ENCODE results near the gene ROBO2. TPM values are rescaled to one million over a fixed set of nuclear protein-coding genes. Genes with fewer than 3 reads are reported as not detected.

ROBO2 gene
- total RNA-seq, 1 experiment from 2014 or later: 0.16 TPM

DNA sequence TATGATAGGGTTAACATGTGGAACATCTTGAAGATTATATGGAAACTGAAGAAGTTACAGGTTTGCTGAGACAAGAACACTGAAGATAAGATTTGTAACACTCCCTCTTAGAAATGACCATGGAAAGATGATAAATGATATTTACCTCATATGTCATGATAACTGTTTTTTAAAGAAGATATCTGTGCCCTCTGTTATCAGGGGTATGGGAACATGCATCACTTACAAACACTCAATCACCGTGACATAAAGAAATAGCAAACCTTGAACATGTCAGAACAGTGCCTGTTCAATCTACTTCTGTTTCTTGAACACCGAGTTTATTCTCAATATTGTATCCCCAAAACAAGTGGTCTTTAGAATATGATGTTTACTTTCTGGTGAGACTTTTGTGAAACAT is 149.4 kb downstream of the ROBO2 start:
- ChIA-PET POLR2A (no interaction called here), CTCF (no interaction called here)
- no TSS peak for BruUV-seq (replicated peaks)
- peaks cover 10% of the 10 kb centered on the region for H3K27me3 Mint-ChIP-seq (ENCODE audit: insufficient read depth, unreplicated experiment)
- no peaks in the 10 kb centered on the region for H3K27me3 ChIP-seq (replicated peaks; ENCODE audit: control insufficient read depth, insufficient read depth, low read length)
- no peak overlapping the region for H3K4me3 Mint-ChIP-seq (ENCODE audit: unreplicated experiment)
- intact Hi-C loops (cut with micrococcal nuclease; ENCODE audit: unreplicated experiment): no loop called here
- H3K4me1 ChIP-seq: no peaks in the 10 kb centered on the region
- no peak overlapping the region for H3K27ac Mint-ChIP-seq (ENCODE audit: unreplicated experiment)
- no peak for DNase-seq
- TF ChIP-seq, protein P1, sequence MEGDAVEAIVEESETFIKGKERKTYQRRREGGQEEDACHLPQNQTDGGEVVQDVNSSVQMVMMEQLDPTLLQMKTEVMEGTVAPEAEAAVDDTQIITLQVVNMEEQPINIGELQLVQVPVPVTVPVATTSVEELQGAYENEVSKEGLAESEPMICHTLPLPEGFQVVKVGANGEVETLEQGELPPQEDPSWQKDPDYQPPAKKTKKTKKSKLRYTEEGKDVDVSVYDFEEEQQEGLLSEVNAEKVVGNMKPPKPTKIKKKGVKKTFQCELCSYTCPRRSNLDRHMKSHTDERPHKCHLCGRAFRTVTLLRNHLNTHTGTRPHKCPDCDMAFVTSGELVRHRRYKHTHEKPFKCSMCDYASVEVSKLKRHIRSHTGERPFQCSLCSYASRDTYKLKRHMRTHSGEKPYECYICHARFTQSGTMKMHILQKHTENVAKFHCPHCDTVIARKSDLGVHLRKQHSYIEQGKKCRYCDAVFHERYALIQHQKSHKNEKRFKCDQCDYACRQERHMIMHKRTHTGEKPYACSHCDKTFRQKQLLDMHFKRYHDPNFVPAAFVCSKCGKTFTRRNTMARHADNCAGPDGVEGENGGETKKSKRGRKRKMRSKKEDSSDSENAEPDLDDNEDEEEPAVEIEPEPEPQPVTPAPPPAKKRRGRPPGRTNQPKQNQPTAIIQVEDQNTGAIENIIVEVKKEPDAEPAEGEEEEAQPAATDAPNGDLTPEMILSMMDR (IDR thresholded peaks at IDR 0.05; ENCODE audit: insufficient read depth in 1 of 2, low read depth in 1 of 2, low read length in 1 of 2, severe bottlenecking in 1 of 2, unreplicated experiment in 1 of 2): no peak
- no peaks in the 10 kb centered on the region for H3K36me3 ChIP-seq (ENCODE audit: control insufficient read depth, insufficient read depth, low read length)
- no peaks in the 10 kb centered on the region for H3K9me3 Mint-ChIP-seq (ENCODE audit: unreplicated experiment)
- no peaks in the 10 kb centered on the region for H3K36me3 Mint-ChIP-seq (ENCODE audit: insufficient read depth, unreplicated experiment)
- H3K9me3 ChIP-seq: no peaks in the 10 kb centered on the region
- no peak overlapping the region for H3K4me3 ChIP-seq (ENCODE audit: low read depth, low read length)
- H3K4me1 Mint-ChIP-seq (ENCODE audit: low read depth, unreplicated experiment): no peaks in the 10 kb centered on the region

DNA sequence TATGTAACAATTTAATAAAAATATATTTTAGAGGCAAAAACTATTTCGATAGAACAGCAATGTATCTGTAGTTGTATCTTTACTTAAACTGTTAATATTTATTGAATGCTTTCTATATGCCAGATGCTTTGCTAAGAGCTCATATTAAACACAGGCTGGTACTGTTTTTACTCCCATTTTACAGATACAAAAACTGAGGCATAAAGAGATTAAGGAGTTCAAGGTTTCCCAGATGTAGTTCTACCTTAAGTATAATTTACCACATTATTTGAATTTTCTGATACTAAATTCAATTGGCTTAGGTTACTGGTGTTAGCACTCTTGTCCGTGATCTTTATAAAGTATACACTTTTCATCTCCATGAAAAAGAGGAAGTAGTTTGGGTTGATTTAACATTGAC is 149.8 kb downstream of the ROBO2 start:
- Mint-ChIP-seq H3K9me3 (ENCODE audit: unreplicated experiment) (no peaks in the 10 kb centered on the region), H3K4me1 (ENCODE audit: low read depth, unreplicated experiment) (no peaks in the 10 kb centered on the region), H3K27ac (ENCODE audit: unreplicated experiment) (no peak overlapping the region), H3K27me3 (ENCODE audit: insufficient read depth, unreplicated experiment) (peaks cover 10% of the 10 kb centered on the region), H3K4me3 (ENCODE audit: unreplicated experiment) (no peak overlapping the region), H3K36me3 (ENCODE audit: insufficient read depth, unreplicated experiment) (no peaks in the 10 kb centered on the region)
- no peaks in the 10 kb centered on the region for H3K9me3 ChIP-seq
- POLR2A ChIA-PET: no interaction called here
- no peaks in the 10 kb centered on the region for H3K27me3 ChIP-seq (replicated peaks; ENCODE audit: control insufficient read depth, insufficient read depth, low read length)
- CTCF ChIA-PET: no interaction called here
- intact Hi-C loops (cut with micrococcal nuclease; ENCODE audit: unreplicated experiment): no loop called here
- BruUV-seq (replicated peaks): no TSS peak
- H3K4me1 ChIP-seq: no peaks in the 10 kb centered on the region
- no peak overlapping the region for H3K4me3 ChIP-seq (ENCODE audit: low read depth, low read length)
- no peaks in the 10 kb centered on the region for H3K36me3 ChIP-seq (ENCODE audit: control insufficient read depth, insufficient read depth, low read length)
- DNase-seq: no peak
- TF ChIP-seq, protein P1 (IDR thresholded peaks at IDR 0.05; ENCODE audit: insufficient read depth in 1 of 2, low read depth in 1 of 2, low read length in 1 of 2, severe bottlenecking in 1 of 2, unreplicated experiment in 1 of 2): no peak

DNA sequence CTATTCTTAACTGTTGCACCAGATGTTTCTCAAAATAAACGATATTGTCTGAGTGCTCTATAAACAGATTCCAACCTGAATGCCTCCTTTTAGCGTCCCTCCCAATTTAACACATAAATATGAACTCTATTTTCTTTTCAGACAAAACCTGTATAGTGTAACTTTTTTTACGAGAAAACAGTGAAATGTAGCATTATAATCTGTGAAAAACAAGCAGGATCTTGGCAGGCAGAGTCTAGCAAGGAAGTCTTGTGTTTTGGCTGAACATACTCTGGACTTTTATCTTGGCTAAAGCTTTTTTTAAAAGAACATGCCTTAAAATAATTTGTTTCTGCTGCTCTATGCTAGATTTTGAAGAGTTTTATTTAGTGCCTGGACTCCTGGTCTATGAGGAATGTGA is 150.5 kb downstream of the ROBO2 start:
- BruUV-seq (replicated peaks): no TSS peak
- intact Hi-C loops (cut with micrococcal nuclease; ENCODE audit: unreplicated experiment): no loop called here
- Mint-ChIP-seq H3K4me3 (ENCODE audit: unreplicated experiment) (no peak overlapping the region), H3K27me3 (ENCODE audit: insufficient read depth, unreplicated experiment) (peaks cover 5% of the 10 kb centered on the region), H3K36me3 (ENCODE audit: insufficient read depth, unreplicated experiment) (no peaks in the 10 kb centered on the region), H3K27ac (ENCODE audit: unreplicated experiment) (no peak overlapping the region), H3K9me3 (ENCODE audit: unreplicated experiment) (no peaks in the 10 kb centered on the region), H3K4me1 (ENCODE audit: low read depth, unreplicated experiment) (no peaks in the 10 kb centered on the region)
- H3K4me1 ChIP-seq: no peaks in the 10 kb centered on the region
- POLR2A ChIA-PET: no interaction called here
- no peaks in the 10 kb centered on the region for H3K27me3 ChIP-seq (replicated peaks; ENCODE audit: control insufficient read depth, insufficient read depth, low read length)
- no peak overlapping the region for H3K4me3 ChIP-seq (ENCODE audit: low read depth, low read length)
- no peaks in the 10 kb centered on the region for H3K36me3 ChIP-seq (ENCODE audit: control insufficient read depth, insufficient read depth, low read length)
- TF ChIP-seq, protein P1 (IDR thresholded peaks at IDR 0.05; ENCODE audit: insufficient read depth in 1 of 2, low read depth in 1 of 2, low read length in 1 of 2, severe bottlenecking in 1 of 2, unreplicated experiment in 1 of 2): no peak
- no peaks in the 10 kb centered on the region for H3K9me3 ChIP-seq
- DNase-seq: no peak
- CTCF ChIA-PET: no interaction called here

Measured in Caco-2 (cell line).